ENCODE data around the gene DIPK1B. TPM values are rescaled to one million over a fixed set of nuclear protein-coding genes. Genes with fewer than 3 reads are reported as not detected.
A peak's percentile ranks its signal among the peaks of the same experiment; 100 is the strongest.
"Not testable (repeated sequence)": the region's sequence is repeated elsewhere in the genome, so short reads cannot be mapped to it uniquely, and the experiment has no call there.

DIPK1B gene
- total and polyA plus RNA-seq, 12 donors: 15.7 to 37.9 (median 18.3) TPM

- no peaks in the 10 kb centered on the region for H3K9me3 ChIP-seq
- WGBS, 2 donors: 45 to 52% methylated on average over 10 of the region's 10 CpGs
- peaks cover 0 to 25% (median 6%) of the 10 kb centered on the region in 7 donors for H3K27me3 ChIP-seq
- peak overlapping the region in 1 of 10 donors; percentile 20 for H3K27ac ChIP-seq
- ATAC-seq (no peak), DNase-seq (no peak)
- intact Hi-C loops (cut with DNase I): no loop called here
- H3K4me3 ChIP-seq: peak overlapping the region in 1 of 10 donors; percentile 14
- no peak for TF ChIP-seq CTCF (IDR thresholded peaks at IDR 0.05)
- H3K36me3 ChIP-seq: no peaks in the 10 kb centered on the region
- H3K4me1 ChIP-seq: peaks cover 0 to 33% (median 4%) of the 10 kb centered on the region in 9 donors
Measured at GRCh38 chr9:136701668-136702053, 10.7 kb upstream of the DIPK1B start.

- Histone ChIP-seq H3K27ac (no peak overlapping the region), H3K4me3 (no peak overlapping the region), H3K9me3 (no peaks in the 10 kb centered on the region), H3K4me1 (peaks cover 0 to 21% (median 4%) of the 10 kb centered on the region in 9 donors), H3K36me3 (no peaks in the 10 kb centered on the region), H3K27me3 (peaks cover 0 to 25% (median 6%) of the 10 kb centered on the region in 7 donors)
- no peak for TF ChIP-seq CTCF (IDR thresholded peaks at IDR 0.05)
- DNase-seq: no peak
- 82 to 87% methylated on average over 12 of the region's 12 CpGs for WGBS, 2 donors
- intact Hi-C loops (cut with DNase I): no loop called here
- no peak for ATAC-seq
Measured at GRCh38 chr9:136703276-136703860, 9.0 kb upstream of the DIPK1B start.

- H3K4me3 ChIP-seq; H3K9me3 ChIP-seq; DNase-seq; H3K27ac ChIP-seq; intact Hi-C loops (cut with DNase I); H3K36me3 ChIP-seq; ATAC-seq: not testable (repeated sequence)
- peaks cover 0 to 19% (median 4%) of the 10 kb centered on the region in 9 donors for H3K4me1 ChIP-seq
- H3K27me3 ChIP-seq: peaks cover 0 to 22% (median 6%) of the 10 kb centered on the region in 7 donors
- 95 to 96% methylated on average over 8 of the region's 8 CpGs for WGBS, 2 donors
Measured at GRCh38 chr9:136704741-136705140, 7.6 kb upstream of the DIPK1B start.

GRCh38 chr9:136705564-136705963, 6.8 kb upstream of the DIPK1B start:
- Histone ChIP-seq H3K27me3 (peaks cover 0 to 18% (median 4%) of the 10 kb centered on the region in 7 donors), H3K4me1 (peaks cover 0 to 11% (median 4%) of the 10 kb centered on the region in 9 donors), H3K36me3 (no peaks in the 10 kb centered on the region), H3K9me3 (no peaks in the 10 kb centered on the region), H3K27ac (no peak overlapping the region), H3K4me3 (no peak overlapping the region)
- TF ChIP-seq CTCF (IDR thresholded peaks at IDR 0.05): no peak
- 71 to 81% methylated on average over 7 of the region's 7 CpGs for WGBS, 2 donors
- DNase-seq (no peak), ATAC-seq (no peak)
- intact Hi-C loops (cut with DNase I): no loop called here

- ATAC-seq: no peak
- no peak overlapping the region for H3K4me3 ChIP-seq
- intact Hi-C loops (cut with DNase I): no loop called here
- H3K27ac ChIP-seq: no peak overlapping the region
- H3K36me3 ChIP-seq: no peaks in the 10 kb centered on the region
- TF ChIP-seq CTCF (IDR thresholded peaks at IDR 0.05): no peak
- DNase-seq: no peak
- WGBS, 2 donors: 96 to 97% methylated on average over 7 of the region's 7 CpGs
- H3K9me3 ChIP-seq: no peaks in the 10 kb centered on the region
- H3K27me3 ChIP-seq: peaks cover 0 to 18% (median 0%) of the 10 kb centered on the region in 7 donors
- H3K4me1 ChIP-seq: peaks cover 3 to 8% (median 6%) of the 10 kb centered on the region in 9 donors
Measured at GRCh38 chr9:136707011-136707410, 5.4 kb upstream of the DIPK1B start.
